H1 (cell line): ENCODE measurements around the gene ASPA.

ENCODE experiments used
- BCL11A ChIP-seq, 2 experiments: IDR thresholded peaks; one replicate each; pipeline ENCODE4 v1.6.1; 2011; ENCODE audit warnings: low read depth in 2 of 2, low read length in 2 of 2, mild to moderate bottlenecking in 2 of 2
- EGR1 ChIP-seq: IDR thresholded peaks from 2 replicates; pipeline ENCODE4 v1.6.1; 2011; ENCODE audit warnings: low read depth, low read length, borderline replicate concordance
- EP300 ChIP-seq, 2 experiments: IDR thresholded peaks; 1 replicate in 1 of 2; 2 replicates in 1 of 2; pipeline ENCODE4 v1.6.1; 2011 to 2012; ENCODE audit warnings: low read depth in 2 of 2, low read length in 2 of 2, mild to moderate bottlenecking in 2 of 2, borderline replicate concordance in 1 of 2, inconsistent platforms in 1 of 2, moderate library complexity in 1 of 2
- JUND ChIP-seq: IDR thresholded peaks from 2 replicates; pipeline ENCODE4 v1.6.1; 2011; ENCODE audit warnings: mild to moderate bottlenecking, improper control_type of control experiment, low read length
- POLR2A ChIP-seq, 2 experiments: IDR thresholded peaks; 1 replicate in 1 of 2; 2 replicates in 1 of 2; pipeline ENCODE4 v1.6.1; 2011; ENCODE audit warnings: low read depth in 2 of 2, low read length in 2 of 2, mild to moderate bottlenecking in 2 of 2; ENCODE audit errors: control extremely low read depth in 1 of 2
- RAD21 ChIP-seq, 2 experiments: IDR thresholded peaks in 1 of 2; conservative IDR thresholded peaks in 1 of 2; 2 replicates each; pipeline ENCODE4 v1.6.1; 2011; ENCODE audit warnings: low read depth in 2 of 2, low read length in 2 of 2, improper control_type of control experiment in 1 of 2, inconsistent platforms in 1 of 2, mild to moderate bottlenecking in 1 of 2, moderate library complexity in 1 of 2
- TF ChIP-seq, protein P1 (sequence below): IDR thresholded peaks from 2 replicates; pipeline ENCODE4 v1.6.1; 2012; ENCODE audit warnings: low read length, inconsistent platforms
- TF ChIP-seq, protein P2 (sequence below): IDR thresholded peaks from 2 replicates; pipeline ENCODE4 v1.6.1; 2012; ENCODE audit warnings: inconsistent platforms
- TF ChIP-seq, protein P3 (sequence below), 3 experiments: IDR thresholded peaks; 1 replicate in 2 of 3; 2 replicates in 1 of 3; pipeline versions ENCODE4 v1.5.1 to v1.6.1; 2011; ENCODE audit warnings: low read length in 3 of 3, mild to moderate bottlenecking in 3 of 3, inconsistent platforms in 2 of 3, low read depth in 1 of 3, moderate library complexity in 1 of 3; ENCODE audit not compliant: insufficient read depth in 1 of 3; ENCODE audit errors: control extremely low read depth in 1 of 3

DNA sequence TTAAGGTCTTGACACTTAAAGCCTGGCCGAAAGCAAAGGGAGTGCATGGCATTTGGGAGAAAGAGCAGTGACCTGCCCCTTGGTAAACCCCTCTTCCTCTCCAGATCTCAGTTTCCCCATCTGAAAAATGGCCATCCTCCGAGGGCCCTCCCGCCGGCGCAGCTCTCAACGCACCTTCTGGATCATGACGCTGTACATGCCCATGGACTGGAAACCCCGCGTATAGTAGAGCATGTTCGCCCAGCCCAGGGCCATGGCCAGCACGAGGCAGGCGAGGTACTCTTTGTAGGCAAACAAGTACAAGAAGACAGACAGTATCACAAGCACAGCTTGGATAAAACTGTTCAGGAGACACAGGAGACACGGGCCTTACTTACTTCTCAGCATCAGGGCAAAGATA, 48.2 kb downstream of the ASPA start:
- TF ChIP-seq, protein P1, sequence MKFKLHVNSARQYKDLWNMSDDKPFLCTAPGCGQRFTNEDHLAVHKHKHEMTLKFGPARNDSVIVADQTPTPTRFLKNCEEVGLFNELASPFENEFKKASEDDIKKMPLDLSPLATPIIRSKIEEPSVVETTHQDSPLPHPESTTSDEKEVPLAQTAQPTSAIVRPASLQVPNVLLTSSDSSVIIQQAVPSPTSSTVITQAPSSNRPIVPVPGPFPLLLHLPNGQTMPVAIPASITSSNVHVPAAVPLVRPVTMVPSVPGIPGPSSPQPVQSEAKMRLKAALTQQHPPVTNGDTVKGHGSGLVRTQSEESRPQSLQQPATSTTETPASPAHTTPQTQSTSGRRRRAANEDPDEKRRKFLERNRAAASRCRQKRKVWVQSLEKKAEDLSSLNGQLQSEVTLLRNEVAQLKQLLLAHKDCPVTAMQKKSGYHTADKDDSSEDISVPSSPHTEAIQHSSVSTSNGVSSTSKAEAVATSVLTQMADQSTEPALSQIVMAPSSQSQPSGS = no peak
- no peak for TF ChIP-seq BCL11A (IDR thresholded peaks at IDR 0.05; ENCODE audit: low read depth in 2 of 2, low read length in 2 of 2)
- no peak for TF ChIP-seq EP300 (IDR thresholded peaks at IDR 0.05; ENCODE audit: borderline replicate concordance in 1 of 2, low read depth in 2 of 2, low read length in 2 of 2)
- TF ChIP-seq, protein P2, sequence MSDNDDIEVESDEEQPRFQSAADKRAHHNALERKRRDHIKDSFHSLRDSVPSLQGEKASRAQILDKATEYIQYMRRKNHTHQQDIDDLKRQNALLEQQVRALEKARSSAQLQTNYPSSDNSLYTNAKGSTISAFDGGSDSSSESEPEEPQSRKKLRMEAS = no peak
- no peak for TF ChIP-seq RAD21 (IDR thresholded peaks at IDR 0.05 in 1 of 2, conservative IDR thresholded peaks at IDR 0.05 in 1 of 2; ENCODE audit: low read depth in 2 of 2, low read length in 2 of 2)
- TF ChIP-seq POLR2A (IDR thresholded peaks at IDR 0.05; ENCODE audit: control extremely low read depth in 1 of 2, low read depth in 2 of 2, low read length in 2 of 2) = no peak
- TF ChIP-seq, protein P3, sequence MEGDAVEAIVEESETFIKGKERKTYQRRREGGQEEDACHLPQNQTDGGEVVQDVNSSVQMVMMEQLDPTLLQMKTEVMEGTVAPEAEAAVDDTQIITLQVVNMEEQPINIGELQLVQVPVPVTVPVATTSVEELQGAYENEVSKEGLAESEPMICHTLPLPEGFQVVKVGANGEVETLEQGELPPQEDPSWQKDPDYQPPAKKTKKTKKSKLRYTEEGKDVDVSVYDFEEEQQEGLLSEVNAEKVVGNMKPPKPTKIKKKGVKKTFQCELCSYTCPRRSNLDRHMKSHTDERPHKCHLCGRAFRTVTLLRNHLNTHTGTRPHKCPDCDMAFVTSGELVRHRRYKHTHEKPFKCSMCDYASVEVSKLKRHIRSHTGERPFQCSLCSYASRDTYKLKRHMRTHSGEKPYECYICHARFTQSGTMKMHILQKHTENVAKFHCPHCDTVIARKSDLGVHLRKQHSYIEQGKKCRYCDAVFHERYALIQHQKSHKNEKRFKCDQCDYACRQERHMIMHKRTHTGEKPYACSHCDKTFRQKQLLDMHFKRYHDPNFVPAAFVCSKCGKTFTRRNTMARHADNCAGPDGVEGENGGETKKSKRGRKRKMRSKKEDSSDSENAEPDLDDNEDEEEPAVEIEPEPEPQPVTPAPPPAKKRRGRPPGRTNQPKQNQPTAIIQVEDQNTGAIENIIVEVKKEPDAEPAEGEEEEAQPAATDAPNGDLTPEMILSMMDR (IDR thresholded peaks at IDR 0.05; ENCODE audit: control extremely low read depth in 1 of 3, insufficient read depth in 1 of 3, low read depth in 1 of 3, low read length in 3 of 3) = no peak
- TF ChIP-seq JUND = no peak
- TF ChIP-seq EGR1 = no peak
